GM23338 (cell line): Measurements from ENCODE around the gene EHD4.

Experiments used
- CREB1 ChIP-seq: fragments of 250-450 bp; sonication (Bioruptor Pico); IDR thresholded peaks from 2 replicates; pipeline ENCODE4 v1.5.0; 2020; ENCODE audit warnings: low read depth, mild to moderate bottlenecking, moderate library complexity
- EZH2 ChIP-seq: fragments of 200-600 bp; sonication (generic); IDR thresholded peaks from one replicate; pipeline ENCODE4 v1.8.0; 2017; ENCODE audit warnings: antibody characterized with exemption, mild to moderate bottlenecking, low read depth; ENCODE audit not compliant: unreplicated experiment
- EZH2phosphoT487 ChIP-seq: fragments of 200-600 bp; sonication (generic); IDR thresholded peaks from one replicate; pipeline ENCODE4 v1.8.1; 2018; ENCODE audit warnings: antibody characterized with exemption; ENCODE audit not compliant: unreplicated experiment
- NANOG ChIP-seq: IDR thresholded peaks from 2 replicates; pipeline ENCODE4 v1.6.1; 2016; ENCODE audit warnings: antibody characterized with exemption, borderline replicate concordance
- POLR2AphosphoS5 ChIP-seq: IDR thresholded peaks from 2 replicates; pipeline ENCODE4 v1.6.1; 2016; ENCODE audit warnings: antibody characterized with exemption, low read depth
- STAT1 ChIP-seq: IDR thresholded peaks from one replicate; pipeline ENCODE4 v1.6.1; 2016; ENCODE audit warnings: antibody characterized with exemption; ENCODE audit not compliant: unreplicated experiment
- ZNF331 ChIP-seq: fragments of 250-450 bp; sonication (Bioruptor Pico); IDR thresholded peaks from 2 replicates; pipeline ENCODE4 v1.5.0; 2020; ENCODE audit warnings: low read depth, mild to moderate bottlenecking, moderate library complexity
- TF ChIP-seq, protein P1 (sequence below), 2 experiments: fragments of 200-600 bp in 1 of 2; sonication (generic) in 1 of 2; conservative IDR thresholded peaks; 2 replicates each; pipeline versions ENCODE4 v1.5.1 to v1.6.1; 2016 to 2017; ENCODE audit warnings: antibody characterized with exemption in 2 of 2, low read depth in 2 of 2, mild to moderate bottlenecking in 2 of 2, moderate library complexity in 1 of 2
- TF ChIP-seq, protein P2 (sequence below): IDR thresholded peaks from 2 replicates; pipeline ENCODE4 v1.6.1; 2016; ENCODE audit warnings: antibody characterized with exemption
- TF ChIP-seq, protein P3 (sequence below): IDR thresholded peaks from one replicate; pipeline ENCODE4 v1.6.1; 2018; ENCODE audit warnings: antibody characterized with exemption; ENCODE audit not compliant: unreplicated experiment

DNA sequence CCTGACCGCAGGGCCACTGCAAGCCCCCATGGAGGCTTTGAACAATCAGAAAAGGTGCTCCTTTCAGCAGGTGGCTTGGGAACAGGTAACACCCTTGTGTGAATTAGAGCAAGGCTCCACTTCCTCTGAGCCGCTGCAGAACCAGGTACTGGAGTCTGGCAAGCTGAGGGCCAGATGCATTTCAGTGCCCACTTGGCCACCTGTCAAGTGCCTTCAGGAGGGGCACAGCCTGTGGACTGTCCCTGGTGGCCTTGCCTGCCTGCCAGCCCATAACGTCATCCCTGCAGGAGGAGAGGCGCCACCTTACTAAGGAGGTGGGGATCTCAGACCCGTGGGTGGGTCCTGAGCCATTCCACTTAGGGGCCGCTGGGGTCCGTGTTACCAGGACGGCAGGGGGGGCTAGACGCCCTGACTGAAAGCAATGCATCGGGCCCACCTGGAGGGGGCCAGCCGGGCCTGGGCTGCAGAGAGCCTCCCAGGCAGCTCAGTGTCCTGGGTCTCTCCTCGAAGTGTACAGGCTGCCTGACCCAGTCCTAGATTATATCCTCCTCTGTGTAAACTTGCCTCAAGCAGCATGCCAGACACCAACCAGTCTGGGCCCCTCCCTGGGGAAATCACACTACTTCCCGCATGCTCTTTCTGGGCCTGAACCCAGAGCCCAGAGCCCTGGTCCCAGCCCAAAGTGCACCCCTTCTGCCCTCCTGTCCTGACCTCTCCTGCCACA, 94.6 kb downstream of the EHD4 start:
- TF ChIP-seq POLR2AphosphoS5 (no peak), STAT1 (no peak), EZH2 (no peak), EZH2phosphoT487 (no peak), NANOG (no peak), CREB1 (CRISPR knock-in tag) (no peak), ZNF331 (CRISPR knock-in tag) (no peak)
- TF ChIP-seq, protein P1, sequence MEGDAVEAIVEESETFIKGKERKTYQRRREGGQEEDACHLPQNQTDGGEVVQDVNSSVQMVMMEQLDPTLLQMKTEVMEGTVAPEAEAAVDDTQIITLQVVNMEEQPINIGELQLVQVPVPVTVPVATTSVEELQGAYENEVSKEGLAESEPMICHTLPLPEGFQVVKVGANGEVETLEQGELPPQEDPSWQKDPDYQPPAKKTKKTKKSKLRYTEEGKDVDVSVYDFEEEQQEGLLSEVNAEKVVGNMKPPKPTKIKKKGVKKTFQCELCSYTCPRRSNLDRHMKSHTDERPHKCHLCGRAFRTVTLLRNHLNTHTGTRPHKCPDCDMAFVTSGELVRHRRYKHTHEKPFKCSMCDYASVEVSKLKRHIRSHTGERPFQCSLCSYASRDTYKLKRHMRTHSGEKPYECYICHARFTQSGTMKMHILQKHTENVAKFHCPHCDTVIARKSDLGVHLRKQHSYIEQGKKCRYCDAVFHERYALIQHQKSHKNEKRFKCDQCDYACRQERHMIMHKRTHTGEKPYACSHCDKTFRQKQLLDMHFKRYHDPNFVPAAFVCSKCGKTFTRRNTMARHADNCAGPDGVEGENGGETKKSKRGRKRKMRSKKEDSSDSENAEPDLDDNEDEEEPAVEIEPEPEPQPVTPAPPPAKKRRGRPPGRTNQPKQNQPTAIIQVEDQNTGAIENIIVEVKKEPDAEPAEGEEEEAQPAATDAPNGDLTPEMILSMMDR (conservative IDR thresholded peaks at IDR 0.05; ENCODE audit: low read depth in 2 of 2): peak in 1 of 2 experiments; percentile 30; a peak in 1 of 4 replicates
- TF ChIP-seq, protein P2, sequence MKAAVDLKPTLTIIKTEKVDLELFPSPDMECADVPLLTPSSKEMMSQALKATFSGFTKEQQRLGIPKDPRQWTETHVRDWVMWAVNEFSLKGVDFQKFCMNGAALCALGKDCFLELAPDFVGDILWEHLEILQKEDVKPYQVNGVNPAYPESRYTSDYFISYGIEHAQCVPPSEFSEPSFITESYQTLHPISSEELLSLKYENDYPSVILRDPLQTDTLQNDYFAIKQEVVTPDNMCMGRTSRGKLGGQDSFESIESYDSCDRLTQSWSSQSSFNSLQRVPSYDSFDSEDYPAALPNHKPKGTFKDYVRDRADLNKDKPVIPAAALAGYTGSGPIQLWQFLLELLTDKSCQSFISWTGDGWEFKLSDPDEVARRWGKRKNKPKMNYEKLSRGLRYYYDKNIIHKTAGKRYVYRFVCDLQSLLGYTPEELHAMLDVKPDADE: no peak
- TF ChIP-seq, protein P3, sequence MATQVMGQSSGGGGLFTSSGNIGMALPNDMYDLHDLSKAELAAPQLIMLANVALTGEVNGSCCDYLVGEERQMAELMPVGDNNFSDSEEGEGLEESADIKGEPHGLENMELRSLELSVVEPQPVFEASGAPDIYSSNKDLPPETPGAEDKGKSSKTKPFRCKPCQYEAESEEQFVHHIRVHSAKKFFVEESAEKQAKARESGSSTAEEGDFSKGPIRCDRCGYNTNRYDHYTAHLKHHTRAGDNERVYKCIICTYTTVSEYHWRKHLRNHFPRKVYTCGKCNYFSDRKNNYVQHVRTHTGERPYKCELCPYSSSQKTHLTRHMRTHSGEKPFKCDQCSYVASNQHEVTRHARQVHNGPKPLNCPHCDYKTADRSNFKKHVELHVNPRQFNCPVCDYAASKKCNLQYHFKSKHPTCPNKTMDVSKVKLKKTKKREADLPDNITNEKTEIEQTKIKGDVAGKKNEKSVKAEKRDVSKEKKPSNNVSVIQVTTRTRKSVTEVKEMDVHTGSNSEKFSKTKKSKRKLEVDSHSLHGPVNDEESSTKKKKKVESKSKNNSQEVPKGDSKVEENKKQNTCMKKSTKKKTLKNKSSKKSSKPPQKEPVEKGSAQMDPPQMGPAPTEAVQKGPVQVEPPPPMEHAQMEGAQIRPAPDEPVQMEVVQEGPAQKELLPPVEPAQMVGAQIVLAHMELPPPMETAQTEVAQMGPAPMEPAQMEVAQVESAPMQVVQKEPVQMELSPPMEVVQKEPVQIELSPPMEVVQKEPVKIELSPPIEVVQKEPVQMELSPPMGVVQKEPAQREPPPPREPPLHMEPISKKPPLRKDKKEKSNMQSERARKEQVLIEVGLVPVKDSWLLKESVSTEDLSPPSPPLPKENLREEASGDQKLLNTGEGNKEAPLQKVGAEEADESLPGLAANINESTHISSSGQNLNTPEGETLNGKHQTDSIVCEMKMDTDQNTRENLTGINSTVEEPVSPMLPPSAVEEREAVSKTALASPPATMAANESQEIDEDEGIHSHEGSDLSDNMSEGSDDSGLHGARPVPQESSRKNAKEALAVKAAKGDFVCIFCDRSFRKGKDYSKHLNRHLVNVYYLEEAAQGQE: no peak
